Neural crest cell (in vitro differentiated cells): ENCODE measurements around the gene KY. TPM values are rescaled to one million over a fixed set of nuclear protein-coding genes. Genes with fewer than 3 reads are reported as not detected.

ENCODE experiments used
- DNase-seq: peaks from one replicate; pipeline ENCODE4 v3.0.0; 2021; ENCODE audit warnings: low read depth, mixed read lengths, low spot score
- H3K27ac Mint-ChIP-seq: one replicate; pipeline ENCODE4 v1.8.0; 2021; ENCODE audit warnings: mild to moderate bottlenecking, mixed read lengths; ENCODE audit not compliant: unreplicated experiment
- H3K27me3 Mint-ChIP-seq: 2 replicates; pipeline ENCODE4 v1.8.0; 2021; ENCODE audit warnings: low read depth, mild to moderate bottlenecking, mixed read lengths
- H3K36me3 Mint-ChIP-seq: 2 replicates; pipeline ENCODE4 v1.8.0; 2021; ENCODE audit warnings: low read depth, mild to moderate bottlenecking, mixed read lengths
- H3K4me1 Mint-ChIP-seq: 2 replicates; pipeline ENCODE4 v1.8.0; 2021; ENCODE audit warnings: mixed read lengths
- H3K4me3 Mint-ChIP-seq: one replicate; pipeline ENCODE4 v1.8.0; 2021; ENCODE audit warnings: mild to moderate bottlenecking, mixed read lengths
- H3K9me3 Mint-ChIP-seq: 2 replicates; pipeline ENCODE4 v1.8.0; 2021; ENCODE audit warnings: mixed read lengths
- long read RNA-seq: library from polyadenylated mRNA; unstranded; transcript quantifications from one replicate; pipeline ENCODE4 v2.0.0, GENCODE V29; 2020
- total RNA-seq: library from RNA; stranded (reverse); gene quantifications from 2 replicates; pipeline ENCODE4 v1.2.1, GENCODE V29; 2021
- TF ChIP-seq, protein P1 (sequence below): fragments of 200-600 bp; sonication (generic); conservative IDR thresholded peaks from 2 replicates; pipeline ENCODE4 v1.5.0; 2021; ENCODE audit warnings: antibody characterized with exemption, mild to moderate bottlenecking

The KY gene, protein sequence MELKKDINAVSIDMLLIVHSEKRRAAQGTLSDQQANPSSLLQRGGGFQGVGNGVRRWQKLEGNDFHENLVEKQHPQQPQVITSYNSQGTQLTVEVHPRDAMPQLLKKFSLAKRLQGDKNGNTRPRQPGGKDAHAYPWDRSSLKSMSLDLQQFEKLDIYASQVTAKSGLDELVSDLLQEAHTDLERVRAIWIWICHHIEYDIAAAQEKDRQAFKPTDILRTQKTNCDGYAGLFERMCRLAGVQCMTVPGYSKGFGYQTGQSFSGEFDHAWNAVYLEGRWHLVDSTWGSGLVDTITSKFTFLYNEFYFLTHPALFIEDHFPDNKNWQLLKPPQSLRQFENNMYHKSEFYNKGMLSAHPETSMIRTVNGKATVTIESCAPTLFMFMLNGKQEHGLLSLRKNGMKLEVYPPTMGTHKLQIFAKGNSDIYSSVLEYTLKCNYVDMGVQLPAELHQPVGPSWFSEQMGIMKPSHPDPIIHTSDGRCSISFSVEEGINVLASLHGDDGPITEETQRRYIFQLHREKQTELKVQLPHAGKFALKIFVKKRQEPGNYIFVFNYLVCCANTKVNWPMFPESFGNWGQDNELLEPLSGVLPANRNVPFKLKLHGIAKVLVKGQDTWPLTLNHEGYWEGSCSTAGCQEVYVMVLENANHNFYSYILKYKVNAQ
- total RNA-seq: 0.33 and 0.52 TPM in 2 replicates
- long read RNA-seq: 0 reads

- Mint-ChIP-seq H3K4me3 (peak within 1 kb of the TSS; percentile 75), H3K9me3 (no peaks in the 10 kb centered on the region), H3K4me1 (peaks cover 6% of the 10 kb centered on the region), H3K27ac (no peak within 1 kb of the TSS), H3K27me3 (peaks cover 48% of the 10 kb centered on the region), H3K36me3 (no peaks in the 10 kb centered on the region)
- peak; percentile 37 for DNase-seq
- TF ChIP-seq, protein P1, sequence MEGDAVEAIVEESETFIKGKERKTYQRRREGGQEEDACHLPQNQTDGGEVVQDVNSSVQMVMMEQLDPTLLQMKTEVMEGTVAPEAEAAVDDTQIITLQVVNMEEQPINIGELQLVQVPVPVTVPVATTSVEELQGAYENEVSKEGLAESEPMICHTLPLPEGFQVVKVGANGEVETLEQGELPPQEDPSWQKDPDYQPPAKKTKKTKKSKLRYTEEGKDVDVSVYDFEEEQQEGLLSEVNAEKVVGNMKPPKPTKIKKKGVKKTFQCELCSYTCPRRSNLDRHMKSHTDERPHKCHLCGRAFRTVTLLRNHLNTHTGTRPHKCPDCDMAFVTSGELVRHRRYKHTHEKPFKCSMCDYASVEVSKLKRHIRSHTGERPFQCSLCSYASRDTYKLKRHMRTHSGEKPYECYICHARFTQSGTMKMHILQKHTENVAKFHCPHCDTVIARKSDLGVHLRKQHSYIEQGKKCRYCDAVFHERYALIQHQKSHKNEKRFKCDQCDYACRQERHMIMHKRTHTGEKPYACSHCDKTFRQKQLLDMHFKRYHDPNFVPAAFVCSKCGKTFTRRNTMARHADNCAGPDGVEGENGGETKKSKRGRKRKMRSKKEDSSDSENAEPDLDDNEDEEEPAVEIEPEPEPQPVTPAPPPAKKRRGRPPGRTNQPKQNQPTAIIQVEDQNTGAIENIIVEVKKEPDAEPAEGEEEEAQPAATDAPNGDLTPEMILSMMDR: no peak
Measured at GRCh38 chr3:134650431-134651346, at the start of gene KY. Gene KY (minus strand): TSS chr3:134651022. CDS start chr3:134650960, 62 bp downstream.

- Mint-ChIP-seq H3K36me3 (peaks cover 2% of the 10 kb centered on the region), H3K4me3 (no peak overlapping the region), H3K4me1 (peaks cover 3% of the 10 kb centered on the region), H3K9me3 (peaks cover 5% of the 10 kb centered on the region), H3K27me3 (peaks cover 24% of the 10 kb centered on the region), H3K27ac (no peak overlapping the region)
- TF ChIP-seq, protein P1: no peak
- no peak for DNase-seq
Measured at GRCh38 chr3:134699721-134700120, 48.9 kb upstream of the KY start.

DNA sequence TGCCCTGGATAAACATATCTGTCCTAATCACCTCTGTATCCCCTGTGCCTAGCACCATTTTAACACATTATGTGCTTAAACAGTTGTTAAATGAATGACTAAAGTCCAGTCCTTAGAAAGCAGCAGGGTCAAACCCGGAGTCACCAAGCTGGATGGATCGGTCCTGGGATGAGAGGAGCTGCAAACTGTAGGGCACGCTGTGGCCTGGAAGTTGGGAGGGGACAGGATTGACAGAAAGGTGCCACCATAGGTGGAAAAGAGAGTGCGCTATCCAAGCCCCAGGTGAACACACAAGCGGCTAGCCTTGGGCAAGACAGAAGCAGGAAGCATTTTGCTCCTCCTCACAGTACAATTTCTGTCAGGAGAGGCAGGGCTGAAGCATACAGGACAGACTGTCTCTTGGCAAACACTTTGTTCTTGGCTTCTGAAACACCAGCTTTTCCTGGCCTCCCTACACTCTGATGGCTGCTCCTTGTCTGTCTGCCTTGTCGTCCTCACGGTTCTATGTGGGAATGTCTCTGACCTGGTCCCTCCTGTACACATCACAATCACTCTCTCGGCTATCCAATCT lies 48.4 kb upstream of the KY start:
- H3K9me3 Mint-ChIP-seq: peaks cover 5% of the 10 kb centered on the region
- DNase-seq: no peak
- H3K4me3 Mint-ChIP-seq: no peak overlapping the region
- TF ChIP-seq, protein P1: no peak
- peaks cover 2% of the 10 kb centered on the region for H3K36me3 Mint-ChIP-seq
- H3K27ac Mint-ChIP-seq: no peak overlapping the region
- H3K27me3 Mint-ChIP-seq: peaks cover 26% of the 10 kb centered on the region
- H3K4me1 Mint-ChIP-seq: peaks cover 8% of the 10 kb centered on the region

- Mint-ChIP-seq H3K27ac (no peak overlapping the region), H3K4me3 (no peak overlapping the region), H3K27me3 (peaks cover 26% of the 10 kb centered on the region), H3K4me1 (peaks cover 10% of the 10 kb centered on the region), H3K36me3 (peaks cover 2% of the 10 kb centered on the region), H3K9me3 (peaks cover 5% of the 10 kb centered on the region)
- TF ChIP-seq, protein P1: no peak
- no peak for DNase-seq
Measured at GRCh38 chr3:134697830-134698689, 47.2 kb upstream of the KY start.
